AG04449 (cell line): Measurements from ENCODE around the gene RALGDS.
"Not testable (repeated sequence)": the region's sequence is repeated elsewhere in the genome, so short reads cannot be mapped to it uniquely, and the experiment has no call there.

Experiments
- CTCF ChIA-PET: fragments of 350-600 bp; formaldehyde crosslinking; extraction: SDS; loops from one replicate; lab custom pipeline; 2021; ENCODE audit warnings: antibody characterized with exemption; lab: Yijun Ruan, JAX
- POLR2A ChIA-PET: fragments of 400-600, 350-600 bp; formaldehyde crosslinking; extraction: SDS; loops from one replicate; lab custom pipeline; 2020; ENCODE audit warnings: antibody characterized with exemption, inconsistent platforms; lab: Yijun Ruan, JAX
- DNase-seq: peaks from one replicate; pipeline ENCODE4 v3.0.0-alpha.2; 2010; ENCODE audit warnings: low read depth, low spot score
- H3K4me3 ChIP-seq: 2 replicates; pipeline ENCODE4 v1.5.1; 2011; ENCODE audit warnings: low read depth, mild to moderate bottlenecking, control low read depth, low read length
- CTCF ChIP-seq: IDR thresholded peaks from one replicate; pipeline ENCODE4 v1.5.1; 2011; ENCODE audit warnings: mild to moderate bottlenecking, moderate library complexity, low read length, control low read depth, inconsistent platforms; ENCODE audit not compliant: insufficient read depth; ENCODE audit errors: missing control alignments

The RALGDS gene

GRCh38 chr9:133065070-133065388 is 56.0 kb downstream of the RALGDS start:
- CTCF ChIA-PET: no interaction called here
- DNase-seq: no peak
- no peak for TF ChIP-seq CTCF
- H3K4me3 ChIP-seq: no peak overlapping the region
- POLR2A ChIA-PET: no interaction called here

GRCh38 chr9:133064241-133065069 is 56.6 kb downstream of the RALGDS start:
- DNase-seq: no peak
- no peak overlapping the region for H3K4me3 ChIP-seq
- ChIA-PET POLR2A (interaction anchor here (1.0 kb wide), 1 partner anchor 11 kb away, joined by 4 read pairs; no protein-coding TSS in a partner anchor), CTCF (interaction anchor here (0.8 to 1.2 kb wide), 2 partner anchors 79 to 83 kb away, joined by 4 to 5 read pairs; no protein-coding TSS in a partner anchor)
- TF ChIP-seq CTCF: no peak

- H3K4me3 ChIP-seq: no peak overlapping the region
- no peak for TF ChIP-seq CTCF
- ChIA-PET POLR2A (interaction anchor here (0.7 to 1.0 kb wide), 2 partner anchors 10 to 395 kb away, joined by 3 to 4 read pairs; no protein-coding TSS in a partner anchor), CTCF (interaction anchor here (0.8 to 1.2 kb wide), 2 partner anchors 80 to 84 kb away, joined by 4 to 5 read pairs; no protein-coding TSS in a partner anchor)
- no peak for DNase-seq
Measured at GRCh38 chr9:133063500-133064231, 57.4 kb downstream of the RALGDS start.

GRCh38 chr9:133063159-133063499 is 57.9 kb downstream of the RALGDS start:
- no peak for DNase-seq
- no peak for TF ChIP-seq CTCF
- ChIA-PET POLR2A (interaction anchor here (0.7 to 1.0 kb wide), 2 partner anchors 10 to 394 kb away, joined by 3 to 4 read pairs; no protein-coding TSS in a partner anchor), CTCF (no interaction called here)
- H3K4me3 ChIP-seq: no peak overlapping the region

GRCh38 chr9:133062569-133062968 is 58.5 kb downstream of the RALGDS start:
- DNase-seq, CTCF ChIA-PET, H3K4me3 ChIP-seq, POLR2A ChIA-PET: not testable (repeated sequence)

- POLR2A ChIA-PET, H3K4me3 ChIP-seq, DNase-seq: not testable (repeated sequence)
- CTCF ChIA-PET: interaction anchor here (1.0 to 27.8 kb wide), 2 partner anchors 14 to 84 kb away, joined by 3 to 462 read pairs; no protein-coding TSS in a partner anchor
Measured at GRCh38 chr9:133061764-133062145, 59.3 kb downstream of the RALGDS start, which contains the start of gene CEL. Gene CEL, plus strand, starts transcription at chr9:133061981. Its CDS starts 22 bp downstream, at chr9:133062003.

- CTCF ChIA-PET: interaction anchor here (1.0 to 27.8 kb wide), 3 partner anchors 15 to 85 kb away, joined by 3 to 462 read pairs (median 3); no protein-coding TSS in a partner anchor
- H3K4me3 ChIP-seq, DNase-seq, POLR2A ChIA-PET: not testable (repeated sequence)
Measured at GRCh38 chr9:133061019-133061763, 59.8 kb downstream of the RALGDS start.
